HG02571 (cell line): ENCODE measurements around the gene FOXE3.

Experiments used
- ATAC-seq: cut with Tn5 transposase; IDR thresholded peaks from one replicate; pipeline ENCODE4 v1.9.1; 2021; ENCODE audit warnings: mild to moderate bottlenecking, moderate library complexity; ENCODE audit not compliant: unreplicated experiment

The FOXE3 gene

GRCh38 chr1:47415728-47416318, at the start of gene FOXE3:
Gene FOXE3 (plus strand): TSS chr1:47416285. CDS start chr1:47416316, 31 bp downstream.
- ATAC-seq = no peak

GRCh38 chr1:47367651-47368050, 48.4 kb upstream of the FOXE3 start:
- no peak for ATAC-seq

- no peak for ATAC-seq
These were observed 45.0 kb upstream of the FOXE3 start for GRCh38 chr1:47371016-47371517.

GRCh38 chr1:47374501-47374900, 41.6 kb upstream of the FOXE3 start:
- ATAC-seq = no peak

- no peak for ATAC-seq
These were observed 37.9 kb upstream of the FOXE3 start for GRCh38 chr1:47378147-47378546.

GRCh38 chr1:47380699-47381098, 35.4 kb upstream of the FOXE3 start:
- no peak for ATAC-seq

GRCh38 chr1:47382399-47382983, 33.6 kb upstream of the FOXE3 start:
- no peak for ATAC-seq

- no peak for ATAC-seq
These were observed 32.0 kb upstream of the FOXE3 start for GRCh38 chr1:47384083-47384482.

- ATAC-seq = no peak
These were observed 31.1 kb upstream of the FOXE3 start for GRCh38 chr1:47385020-47385419.

- no peak for ATAC-seq
These were observed 29.8 kb upstream of the FOXE3 start for GRCh38 chr1:47386268-47386667.

GRCh38 chr1:47388030-47388890, 27.8 kb upstream of the FOXE3 start:
- ATAC-seq = no peak

GRCh38 chr1:47388891-47389238, 27.2 kb upstream of the FOXE3 start:
- ATAC-seq = peak; percentile 66

GRCh38 chr1:47389731-47390130, 26.4 kb upstream of the FOXE3 start:
- no peak for ATAC-seq

GRCh38 chr1:47390843-47391242, 25.2 kb upstream of the FOXE3 start:
- ATAC-seq = no peak

GRCh38 chr1:47393141-47393540, 22.9 kb upstream of the FOXE3 start:
- ATAC-seq = no peak

- no peak for ATAC-seq
These were observed 20.7 kb upstream of the FOXE3 start for GRCh38 chr1:47395433-47395832.

- no peak for ATAC-seq
These were observed 19.4 kb upstream of the FOXE3 start for GRCh38 chr1:47396671-47397196.

- ATAC-seq = no peak
These were observed 16.8 kb upstream of the FOXE3 start for GRCh38 chr1:47399138-47399845.

GRCh38 chr1:47399846-47400155, 16.3 kb upstream of the FOXE3 start:
- ATAC-seq = no peak

- ATAC-seq = no peak
These were observed 14.3 kb upstream of the FOXE3 start for GRCh38 chr1:47401761-47402160.

GRCh38 chr1:47402591-47402990, 13.5 kb upstream of the FOXE3 start:
- ATAC-seq = no peak
